Stimulated activated CD8-positive, alpha-beta memory T cell treated with anti-CD3 and anti-CD28 coated beads, Interleukin-7, amount 100 ng/mL, for 4 hours (primary cell): ENCODE results near the gene ELAVL1.

Experiments used
- DNase-seq, 2 donors: peaks; one replicate each; pipeline ENCODE4 v3.0.0-alpha.2; 2020; ENCODE audit warnings: low read depth in 2 of 2

ELAVL1 gene

GRCh38 chr19:7912697-7913564, 92.5 kb downstream of the ELAVL1 start:
- DNase-seq, result no peak

DNA sequence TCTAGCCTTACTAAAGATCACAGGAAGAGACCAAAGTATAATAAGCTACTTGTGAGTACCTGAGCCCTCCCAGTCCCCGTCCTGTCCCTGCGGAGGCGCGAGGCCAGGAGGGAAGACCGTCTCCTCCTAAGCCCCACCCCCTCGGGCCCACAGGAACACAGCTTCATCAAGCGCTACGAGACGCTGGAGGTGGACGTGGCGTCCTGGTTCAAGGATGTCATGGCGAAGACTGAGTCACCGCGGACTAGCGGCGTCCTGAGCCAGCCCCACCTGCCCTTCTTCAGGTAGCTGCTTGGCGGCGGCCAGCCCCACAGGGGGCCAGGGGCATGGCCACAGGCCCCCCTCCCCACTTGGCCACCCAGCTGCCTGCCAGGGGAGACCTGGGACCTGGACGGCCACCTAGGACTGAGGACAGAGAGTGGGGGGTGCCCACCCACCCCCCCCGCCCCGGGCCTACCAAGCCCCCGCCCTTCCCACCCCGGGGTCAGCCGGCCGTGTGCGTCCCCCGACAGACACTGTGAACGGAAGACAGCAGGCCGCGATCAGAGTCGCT, 93.2 kb downstream of the ELAVL1 start:
- DNase-seq, result no peak

DNA sequence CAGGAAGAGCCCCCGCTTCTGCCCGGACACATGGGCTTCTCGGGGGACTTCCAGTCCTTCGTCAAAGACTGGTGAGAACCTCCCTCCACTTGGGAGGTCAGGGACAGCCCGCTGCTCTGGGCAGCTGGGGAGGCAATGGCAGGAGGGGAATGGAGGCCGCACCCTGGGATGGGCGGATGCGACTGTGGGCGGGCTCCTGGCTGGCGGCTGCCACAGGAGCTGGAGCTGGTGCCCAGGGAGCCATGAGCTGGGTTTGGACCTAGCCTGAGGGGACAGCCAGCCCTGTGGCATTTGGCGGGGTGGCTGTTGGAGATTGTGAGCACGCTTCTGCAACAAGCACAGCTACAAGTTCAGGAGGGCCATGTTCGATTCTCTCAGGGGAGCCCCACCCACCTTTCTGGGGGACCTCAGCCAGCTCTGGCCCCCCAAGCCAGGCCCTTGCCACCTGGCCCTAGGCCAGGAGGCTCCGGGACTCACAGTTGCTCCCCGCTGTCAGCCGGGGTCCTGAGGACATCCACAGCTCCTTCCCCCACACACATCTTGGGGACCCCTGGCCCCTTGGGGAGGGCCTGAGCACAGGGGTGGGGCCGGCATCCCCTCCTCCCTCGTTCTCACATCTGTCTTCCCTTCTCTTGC, 93.8 kb downstream of the ELAVL1 start:
- no peak for DNase-seq

DNA sequence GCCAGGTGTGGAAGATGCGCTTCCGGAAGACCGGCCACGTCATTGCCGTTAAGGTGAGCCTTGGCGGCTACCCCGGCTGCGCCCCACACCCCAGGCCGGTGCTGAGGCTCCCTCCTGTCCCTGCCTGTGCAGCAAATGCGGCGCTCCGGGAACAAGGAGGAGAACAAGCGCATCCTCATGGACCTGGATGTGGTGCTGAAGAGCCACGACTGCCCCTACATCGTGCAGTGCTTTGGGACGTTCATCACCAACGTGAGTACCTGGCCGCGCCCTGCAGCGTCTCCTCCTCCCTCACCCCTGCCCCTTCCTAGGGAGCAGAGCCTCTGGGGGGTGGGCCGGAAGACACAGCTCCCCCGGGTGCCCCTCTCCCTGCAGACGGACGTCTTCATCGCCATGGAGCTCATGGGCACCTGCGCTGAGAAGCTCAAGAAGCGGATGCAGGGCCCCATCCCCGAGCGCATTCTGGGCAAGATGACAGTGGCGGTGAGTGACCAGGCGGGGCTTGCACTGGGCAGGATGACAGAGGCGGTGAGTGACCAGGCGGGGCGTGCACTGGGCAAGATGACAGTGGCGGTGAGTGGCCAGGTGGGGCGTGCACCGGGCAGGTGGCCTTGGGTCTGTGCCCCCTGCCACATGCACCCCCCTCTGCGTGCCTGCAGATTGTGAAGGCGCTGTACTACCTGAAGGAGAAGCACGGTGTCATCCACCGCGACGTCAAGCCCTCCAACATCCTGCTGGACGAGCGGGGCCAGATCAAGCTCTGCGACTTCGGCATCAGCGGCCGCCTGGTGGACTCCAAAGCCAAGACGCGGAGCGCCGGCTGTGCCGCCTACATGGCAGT, 94.9 kb downstream of the ELAVL1 start:
- no peak for DNase-seq

DNA sequence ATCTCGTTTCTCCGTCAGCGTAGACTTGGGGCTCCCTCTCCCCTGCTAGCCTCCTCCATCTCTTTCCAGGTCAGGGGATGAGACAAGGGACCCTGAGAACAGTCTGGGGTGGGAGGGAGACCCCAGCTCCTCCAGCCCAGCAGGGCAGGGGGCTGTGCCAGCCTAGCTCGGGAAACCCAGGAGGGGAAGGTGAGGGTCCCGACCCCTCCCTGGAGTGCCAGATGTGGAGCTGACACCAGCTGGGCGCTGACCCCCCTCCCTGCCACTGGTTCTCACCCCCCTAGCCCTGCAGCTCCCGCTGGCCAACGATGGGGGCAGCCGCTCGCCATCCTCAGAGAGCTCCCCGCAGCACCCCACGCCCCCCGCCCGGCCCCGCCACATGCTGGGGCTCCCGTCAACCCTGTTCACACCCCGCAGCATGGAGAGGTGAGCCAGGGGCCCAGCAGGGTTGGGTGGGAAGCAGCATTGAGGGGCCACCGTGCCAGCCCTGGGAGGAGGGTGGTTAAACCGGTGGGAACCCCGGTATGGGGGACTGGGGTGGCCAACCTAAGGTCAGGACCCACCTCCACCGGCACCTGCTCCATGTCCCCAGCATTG, 95.9 kb downstream of the ELAVL1 start:
- DNase-seq, result no peak

DNA sequence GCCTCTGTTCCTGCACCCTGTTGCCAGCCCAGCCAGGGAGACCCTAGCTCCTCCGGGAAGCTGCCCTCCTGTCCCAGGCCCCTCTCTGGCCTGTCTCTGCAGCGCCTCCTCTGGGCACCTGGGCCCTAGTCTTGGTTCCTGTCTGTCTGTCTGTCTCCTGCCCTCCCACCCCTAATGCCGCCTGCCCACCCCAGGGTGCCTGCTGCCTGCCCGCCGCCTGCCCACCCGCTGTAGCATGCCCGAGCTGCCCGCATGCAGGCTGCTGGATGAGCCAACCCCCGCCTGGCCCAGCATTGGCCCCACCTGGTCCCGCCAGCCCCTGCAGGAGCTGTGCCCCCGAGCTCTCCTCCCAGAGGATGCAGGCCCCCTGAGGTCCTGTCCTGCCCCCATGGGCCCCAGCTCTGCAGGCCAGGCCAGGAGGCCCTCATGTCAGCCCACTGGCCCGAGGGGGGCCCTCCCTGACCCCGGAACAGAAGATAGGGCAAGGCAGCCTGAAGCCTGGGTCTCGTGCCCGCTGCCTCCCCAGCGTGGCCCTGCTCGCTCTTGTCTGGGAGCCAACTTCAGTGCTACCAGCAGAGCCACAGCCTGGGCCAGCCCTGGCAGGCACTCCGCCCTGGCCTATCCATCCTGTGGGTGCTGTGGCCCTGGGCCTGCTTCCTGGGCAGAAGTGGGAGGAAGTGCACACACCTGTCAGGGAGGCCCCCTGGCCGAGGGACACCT, 96.5 kb downstream of the ELAVL1 start:
- DNase-seq, result no peak
